CD4-positive, alpha-beta T cell (primary cell): Measurements from ENCODE around the gene BDH2. TPM values are rescaled to one million over a fixed set of nuclear protein-coding genes. Genes with fewer than 3 reads are reported as not detected.

Source experiments
- ATAC-seq: fragments of 200-7000 bp; cut with Tn5 transposase; one replicate; pipeline ENCODE4 v1.10.0; 2022; ENCODE audit warnings: mild to moderate bottlenecking; ENCODE audit not compliant: poor library complexity
- CTCF ChIA-PET: fragments of 350-600 bp; sonication (Branson Sonifier 250); formaldehyde crosslinking; loops from one replicate; lab custom pipeline; 2021; ENCODE audit warnings: antibody characterized with exemption, inconsistent platforms; lab: Charles Lee
- POLR2A ChIA-PET: fragments of 350-600 bp; sonication (Branson Sonifier 250); formaldehyde crosslinking; loops from one replicate; lab custom pipeline; 2021; ENCODE audit warnings: antibody characterized with exemption, inconsistent platforms; lab: Charles Lee
- DNase-seq, 14 experiments: peaks; one replicate each; pipeline ENCODE4 v3.0.0-alpha.2; 2013 to 2020; ENCODE audit warnings: mixed read lengths in 2 of 14
- H3K27ac ChIP-seq, 2 donors: one replicate each; pipeline versions ENCODE4 v1.5.1 to v1.7.0; 2013; ENCODE audit warnings: low read length in 2 of 2, low read depth in 1 of 2, mild to moderate bottlenecking in 1 of 2
- H3K27me3 ChIP-seq, 2 experiments: 1 replicate in 1 of 2; 2 replicates in 1 of 2; pipeline versions ENCODE4 v1.6.1 to v1.7.0; 2013; ENCODE audit warnings: low read length in 2 of 2, control low read depth in 1 of 2, mild to moderate bottlenecking in 1 of 2, moderate library complexity in 1 of 2; ENCODE audit not compliant: insufficient read depth in 2 of 2, control insufficient read depth in 1 of 2
- H3K36me3 ChIP-seq: one replicate; pipeline ENCODE4 v1.6.1; 2013; ENCODE audit warnings: low read length, control low read depth; ENCODE audit not compliant: insufficient read depth
- H3K4me1 ChIP-seq: one replicate; pipeline ENCODE4 v1.6.1; 2013; ENCODE audit warnings: low read length, control low read depth; ENCODE audit not compliant: insufficient read depth
- H3K4me3 ChIP-seq: one replicate; pipeline ENCODE4 v1.5.1; 2013; ENCODE audit warnings: mild to moderate bottlenecking, low read length, moderate library complexity
- H3K9me3 ChIP-seq, 2 experiments: 1 replicate in 1 of 2; 2 replicates in 1 of 2; pipeline versions ENCODE4 v1.6.1 to v1.7.0; 2013; ENCODE audit warnings: low read length in 2 of 2, mild to moderate bottlenecking in 2 of 2, control low read depth in 1 of 2, moderate library complexity in 1 of 2; ENCODE audit not compliant: control insufficient read depth in 1 of 2, insufficient read depth in 1 of 2
- H3K27ac Mint-ChIP-seq: one replicate; pipeline ENCODE4 v1.8.0; 2020; ENCODE audit warnings: mixed read lengths
- H3K27me3 Mint-ChIP-seq: one replicate; pipeline ENCODE4 v1.8.0; 2021; ENCODE audit warnings: mixed read lengths
- H3K36me3 Mint-ChIP-seq: one replicate; pipeline ENCODE4 v1.8.0; 2021; ENCODE audit warnings: low read depth, mixed read lengths
- H3K4me1 Mint-ChIP-seq: one replicate; pipeline ENCODE4 v1.8.0; 2021; ENCODE audit warnings: low read depth, mixed read lengths
- H3K4me3 Mint-ChIP-seq: one replicate; pipeline ENCODE4 v1.8.0; 2020; ENCODE audit warnings: mild to moderate bottlenecking, mixed read lengths
- H3K9me3 Mint-ChIP-seq: one replicate; pipeline ENCODE4 v1.8.0; 2020; ENCODE audit warnings: mixed read lengths
- CTCF ChIP-seq: fragments of 200-600 bp; IDR thresholded peaks from one replicate; pipeline ENCODE4 v1.8.0; 2022; ENCODE audit warnings: antibody characterized with exemption, mild to moderate bottlenecking
- intact Hi-C, 2 experiments: fragments of 100-400 bp; cut with DNase I in 1 of 2; cut with micrococcal nuclease in 1 of 2; formaldehyde crosslinking; loops; one replicate each; pipeline versions ENCODE4 v1.15.1 to v1.9.0; 2023 to 2025; cut with DNase I, micrococcal nuclease
- total RNA-seq, 174 experiments: library from RNA in 2 of 174; stranded (reverse) in 2 of 174; gene quantifications; one replicate each; pipeline ENCODE4 v1.2.3 and lab custom pipeline; 2021 to 2026

Gene BDH2
- total RNA-seq, 2 experiments from 2014 or later = 9.9 to 10.3 TPM

GRCh38 chr4:103097112-103097511 lies 2.5 kb downstream of the BDH2 start:
- Histone ChIP-seq H3K4me1 (peaks cover 14% of the 10 kb centered on the region), H3K9me3 (no peaks in the 10 kb centered on the region), H3K4me3 (no peak overlapping the region), H3K27me3 (no peaks in the 10 kb centered on the region), H3K27ac (no peak overlapping the region), H3K36me3 (peaks cover 5% of the 10 kb centered on the region)
- Mint-ChIP-seq H3K4me1 (peaks cover 42% of the 10 kb centered on the region), H3K4me3 (no peak overlapping the region), H3K27ac (no peak overlapping the region), H3K9me3 (no peaks in the 10 kb centered on the region), H3K27me3 (no peaks in the 10 kb centered on the region), H3K36me3 (peaks cover 13% of the 10 kb centered on the region)
- ChIA-PET CTCF (interaction anchor here (0.7 kb wide), 1 partner anchor 51 kb away, joined by 5 read pairs; no protein-coding TSS in a partner anchor), POLR2A (no interaction called here)
- DNase-seq (no peak), ATAC-seq (no peak)
- TF ChIP-seq CTCF = no peak
- intact Hi-C loops = loop anchor here (5.0 to 10.0 kb wide), 6 partner anchors 75 to 750 kb away; partner anchors contain the start of genes CISD2 (in 1 of the 2) and SLC39A8 (in 1 of the 2)

- intact Hi-C loops = loop anchor here (5.0 to 10.0 kb wide), 6 partner anchors 73 to 748 kb away; partner anchors contain the start of genes CISD2 (in 1 of the 2) and SLC39A8 (in 1 of the 2)
- no peak for DNase-seq
- no peak for ATAC-seq
- no peak for TF ChIP-seq CTCF
- Mint-ChIP-seq H3K27ac (no peak overlapping the region), H3K4me1 (peaks cover 46% of the 10 kb centered on the region), H3K27me3 (no peaks in the 10 kb centered on the region), H3K9me3 (no peaks in the 10 kb centered on the region), H3K36me3 (peaks cover 31% of the 10 kb centered on the region), H3K4me3 (no peak overlapping the region)
- ChIA-PET CTCF (interaction anchor here (0.7 to 2.1 kb wide), 2 partner anchors 256 to 267 kb away, joined by 5 to 7 read pairs; no protein-coding TSS in a partner anchor), POLR2A (interaction anchor here (1.1 kb wide), 1 partner anchor 45 kb away, joined by 3 read pairs; no protein-coding TSS in a partner anchor)
- Histone ChIP-seq H3K4me3 (no peak overlapping the region), H3K4me1 (peaks cover 14% of the 10 kb centered on the region), H3K27ac (no peak overlapping the region), H3K27me3 (no peaks in the 10 kb centered on the region), H3K36me3 (peaks cover 14% of the 10 kb centered on the region), H3K9me3 (no peaks in the 10 kb centered on the region)
Observed at GRCh38 chr4:103095080-103095479, 4.6 kb downstream of the BDH2 start.

GRCh38 chr4:103092245-103092644 lies 7.4 kb downstream of the BDH2 start:
- Mint-ChIP-seq H3K9me3 (no peaks in the 10 kb centered on the region), H3K27ac (no peak overlapping the region), H3K36me3 (peaks cover 57% of the 10 kb centered on the region), H3K4me1 (peaks cover 20% of the 10 kb centered on the region), H3K4me3 (no peak overlapping the region), H3K27me3 (no peaks in the 10 kb centered on the region)
- POLR2A ChIA-PET = interaction anchor here (2.5 kb wide), 1 partner anchor 15 kb away, joined by 9 read pairs; the partner anchor contains the start of gene SLC9B2
- no peaks in the 10 kb centered on the region for H3K27me3 ChIP-seq
- H3K27ac ChIP-seq = no peak overlapping the region
- ATAC-seq (no peak), DNase-seq (peak in 1 of 14 experiments; percentile 6)
- peaks cover 31% of the 10 kb centered on the region for H3K36me3 ChIP-seq
- intact Hi-C loops = loop anchor here in 1 of 2 experiments (5.0 to 10.0 kb wide), 3 partner anchors 227 to 645 kb away; partner anchors contain the start of gene CISD2
- TF ChIP-seq CTCF = no peak
- no peaks in the 10 kb centered on the region for H3K4me1 ChIP-seq
- CTCF ChIA-PET = interaction anchor here (0.9 to 3.9 kb wide), 7 partner anchors 8 to 49 kb away, joined by 3 to 14 read pairs (median 4); partner anchors contain the start of genes BDH2 and SLC9B2
- H3K9me3 ChIP-seq = no peaks in the 10 kb centered on the region
- H3K4me3 ChIP-seq = no peak overlapping the region
